ENCODE data around the gene PHACTR3.

GRCh38 chr20:59748619-59749191, 144.4 kb downstream of the PHACTR3 start:
- no peak for TF ChIP-seq EZH2 (IDR thresholded peaks at IDR 0.05; ENCODE audit: low read length, unreplicated experiment)
- TF ChIP-seq EZH2phosphoT487 (IDR thresholded peaks at IDR 0.05; ENCODE audit: borderline replicate concordance, low read length): no peak
- no peak for TF ChIP-seq CTCF (conservative IDR thresholded peaks at IDR 0.05; ENCODE audit: low read depth, low read length)
